IMR-90 (cell line): ENCODE measurements around the gene WWC2. TPM values are rescaled to one million over a fixed set of nuclear protein-coding genes. Genes with fewer than 3 reads are reported as not detected.

Source experiments
- ATAC-seq: fragments of 200-7000 bp; cut with Tn5 transposase; 2 replicates; pipeline ENCODE4 v1.9.1; 2020; ENCODE audit warnings: low read depth, mild to moderate bottlenecking, moderate library complexity
- BruUV-seq: library from RNA; stranded (reverse); fragments of 400-500 nt; replicated peaks from 2 replicates; lab custom pipeline; 2021; lab: Mats Ljungman, UMichigan
- CTCF ChIA-PET: fragments of 300-600 bp; formaldehyde crosslinking; extraction: SDS; loops from one replicate; lab custom pipeline; 2021; ENCODE audit warnings: antibody characterized with exemption; lab: Yijun Ruan, JAX
- POLR2A ChIA-PET: fragments of 300-600 bp; sonication (Branson Sonifier 250); formaldehyde crosslinking; loops from one replicate; lab custom pipeline; 2022; ENCODE audit warnings: antibody characterized with exemption; ENCODE audit not compliant: unreplicated experiment; lab: Charles Lee
- DNase-seq: peaks from one replicate; pipeline ENCODE4 v3.0.0; 2013
- H2AFZ ChIP-seq: replicated peaks from 2 replicates; pipeline ENCODE3; 2013; ENCODE audit warnings: low read length, mild to moderate bottlenecking; ENCODE audit not compliant: poor library complexity
- H2AK5ac ChIP-seq: 2 replicates; pipeline ENCODE4 v1.6.1; 2013; ENCODE audit warnings: low read depth, low read length, inconsistent platforms
- H2AK9ac ChIP-seq: replicated peaks from 2 replicates; pipeline ENCODE3; 2013; ENCODE audit warnings: mild to moderate bottlenecking, low read depth, low read length, moderate library complexity; ENCODE audit not compliant: poor library complexity
- H2BK120ac ChIP-seq: 2 replicates; pipeline ENCODE4 v1.6.1; 2013; ENCODE audit warnings: low read depth, low read length, inconsistent platforms
- H2BK15ac ChIP-seq: 3 replicates; pipeline ENCODE4 v1.6.1; 2013; ENCODE audit warnings: low read depth, low read length, inconsistent platforms
- H2BK20ac ChIP-seq: 2 replicates; pipeline ENCODE4 v1.6.1; 2013; ENCODE audit warnings: low read depth, mild to moderate bottlenecking, inconsistent platforms, low read length, moderate library complexity
- H2BK5ac ChIP-seq: 2 replicates; pipeline ENCODE4 v1.6.1; 2013; ENCODE audit warnings: mild to moderate bottlenecking, low read depth, low read length, inconsistent platforms; ENCODE audit not compliant: poor library complexity, severe bottlenecking
- H3K14ac ChIP-seq: replicated peaks from 2 replicates; pipeline ENCODE4 v1.6.1; 2013; ENCODE audit warnings: low read depth, low read length, inconsistent platforms
- H3K18ac ChIP-seq: 2 replicates; pipeline ENCODE4 v1.6.1; 2013; ENCODE audit warnings: low read depth, low read length, control low read depth
- H3K23ac ChIP-seq: 2 replicates; pipeline ENCODE4 v1.6.1; 2013; ENCODE audit warnings: low read depth, low read length, inconsistent platforms
- H3K27ac ChIP-seq: 2 replicates; pipeline ENCODE4 v1.5.1; 2013; ENCODE audit warnings: mild to moderate bottlenecking, control low read depth, low read length; ENCODE audit not compliant: insufficient read depth
- H3K27me3 ChIP-seq: 2 replicates; pipeline ENCODE4 v1.6.1; 2013; ENCODE audit warnings: low read length; ENCODE audit not compliant: control insufficient read depth, insufficient read depth
- H3K36me3 ChIP-seq: 2 replicates; pipeline ENCODE4 v1.6.1; 2013; ENCODE audit warnings: low read length, mixed read lengths; ENCODE audit not compliant: control insufficient read depth, insufficient read depth
- H3K4ac ChIP-seq: 2 replicates; pipeline ENCODE4 v1.6.1; 2013; ENCODE audit warnings: low read depth, low read length, inconsistent platforms
- H3K4me1 ChIP-seq: 2 replicates; pipeline ENCODE4 v1.6.1; 2013; ENCODE audit warnings: low read length, mixed read lengths; ENCODE audit not compliant: control insufficient read depth, insufficient read depth
- H3K4me2 ChIP-seq: 2 replicates; pipeline ENCODE4 v1.6.1; 2013; ENCODE audit warnings: low read depth, mild to moderate bottlenecking, control low read depth, low read length, moderate library complexity
- H3K4me3 ChIP-seq: 2 replicates; pipeline ENCODE4 v1.5.1; 2013; ENCODE audit warnings: low read depth, mild to moderate bottlenecking, control low read depth, low read length, moderate library complexity; ENCODE audit not compliant: insufficient read depth
- H3K56ac ChIP-seq: 2 replicates; pipeline ENCODE4 v1.6.1; 2013; ENCODE audit warnings: low read length, inconsistent platforms; ENCODE audit not compliant: insufficient read depth; ENCODE audit errors: extremely low read depth
- H3K79me1 ChIP-seq, 2 experiments: 2 replicates each; pipeline ENCODE4 v1.6.1; 2013; ENCODE audit warnings: low read length in 2 of 2, inconsistent platforms in 1 of 2, low read depth in 1 of 2
- H3K9ac ChIP-seq: 2 replicates; pipeline ENCODE4 v1.6.1; 2013; ENCODE audit warnings: low read depth, low read length, control low read depth
- H3K9me1 ChIP-seq: 2 replicates; pipeline ENCODE4 v1.6.1; 2013; ENCODE audit warnings: low read length, inconsistent platforms; ENCODE audit not compliant: insufficient read depth
- H3K9me3 ChIP-seq: 2 replicates; pipeline ENCODE4 v1.6.1; 2013; ENCODE audit warnings: low read length; ENCODE audit not compliant: control insufficient read depth, insufficient read depth
- H4K20me1 ChIP-seq: 2 replicates; pipeline ENCODE4 v1.6.1; 2013; ENCODE audit warnings: low read length, inconsistent platforms; ENCODE audit not compliant: insufficient read depth
- H4K5ac ChIP-seq: 2 replicates; pipeline ENCODE4 v1.6.1; 2013; ENCODE audit warnings: mild to moderate bottlenecking, low read depth, low read length, control low read depth
- H4K8ac ChIP-seq, 2 experiments: 2 replicates each; pipeline ENCODE4 v1.6.1; 2013; ENCODE audit warnings: low read depth in 2 of 2, low read length in 2 of 2, control low read depth in 1 of 2, inconsistent platforms in 1 of 2
- H4K91ac ChIP-seq: 2 replicates; pipeline ENCODE4 v1.6.1; 2013; ENCODE audit warnings: low read depth, low read length, inconsistent platforms; ENCODE audit not compliant: insufficient read depth
- BHLHE40 ChIP-seq: fragments of 150-350 bp; IDR thresholded peaks from 2 replicates; pipeline ENCODE4 v1.6.1; 2016; ENCODE audit warnings: mild to moderate bottlenecking, low read depth, low read length
- CEBPB ChIP-seq: IDR thresholded peaks from 2 replicates; pipeline ENCODE4 v1.6.1; 2012; ENCODE audit warnings: low read depth, low read length, improper control_type of control experiment
- CHD1 ChIP-seq: IDR thresholded peaks from 2 replicates; pipeline ENCODE4 v1.6.1; 2012; ENCODE audit warnings: low read depth, low read length, improper control_type of control experiment
- FOS ChIP-seq: fragments of 150-350 bp; IDR thresholded peaks from 2 replicates; pipeline ENCODE4 v1.6.1; 2016; ENCODE audit warnings: low read depth, low read length
- MAZ ChIP-seq: IDR thresholded peaks from 2 replicates; pipeline ENCODE4 v1.6.1; 2012; ENCODE audit warnings: low read depth, mild to moderate bottlenecking, low read length, improper control_type of control experiment, moderate library complexity, borderline replicate concordance
- MXI1 ChIP-seq: IDR thresholded peaks from 2 replicates; pipeline ENCODE4 v1.6.1; 2012; ENCODE audit warnings: low read depth, mild to moderate bottlenecking, low read length, moderate library complexity, borderline replicate concordance
- NFE2L2 ChIP-seq: fragments of 150-350 bp; IDR thresholded peaks from 2 replicates; pipeline ENCODE4 v1.6.1; 2016; ENCODE audit warnings: low read depth, mild to moderate bottlenecking, low read length
- POLR2A ChIP-seq: IDR thresholded peaks from 2 replicates; pipeline ENCODE4 v1.6.1; 2012; ENCODE audit warnings: mild to moderate bottlenecking, low read depth, low read length
- RAD21 ChIP-seq: IDR thresholded peaks from 2 replicates; pipeline ENCODE4 v1.6.1; 2012; ENCODE audit warnings: low read length, improper control_type of control experiment
- RCOR1 ChIP-seq: IDR thresholded peaks from 2 replicates; pipeline ENCODE4 v1.6.1; 2012; ENCODE audit warnings: mild to moderate bottlenecking, low read length, improper control_type of control experiment; ENCODE audit not compliant: insufficient replicate concordance
- SMC3 ChIP-seq: fragments of 150-350 bp; IDR thresholded peaks from 2 replicates; pipeline ENCODE4 v1.6.1; 2016; ENCODE audit warnings: low read depth, mild to moderate bottlenecking, antibody characterized with exemption, low read length, moderate library complexity
- WGBS, 2 experiments: methylation state at CpG; one replicate each; pipeline versions ENCODE4 v1.1.5 to v1.1.7; 2013; ENCODE audit warnings: missing lambda C conversion rate in 2 of 2; ENCODE audit not compliant: insufficient read length in 1 of 2; ENCODE audit errors: extremely low coverage in 2 of 2; 5-methylcytosine and 5-hydroxymethylcytosine counted together
- dilution Hi-C: fragments of 300-500 bp; cut with HindIII; formaldehyde crosslinking; loops from one replicate; pipeline ENCODE4 v1.14.3; 2018; ENCODE audit warnings: low sequenced_read_pairs; ENCODE audit not compliant: unreplicated experiment
- in situ Hi-C: fragments of 300-500 bp; cut with MboI; formaldehyde crosslinking; loops from 3 replicates; pipeline ENCODE4 v1.14.3; 2019; ENCODE audit warnings: low sequenced_read_pairs, inconsistent platforms, mixed read lengths
- intact Hi-C: fragments of 100-400 bp; cut with micrococcal nuclease; formaldehyde crosslinking; loops from 2 replicates; pipeline ENCODE4 v1.10.0; 2022
- polyA plus RNA-seq, 3 experiments: library from polyadenylated mRNA; depleted of rRNA; stranded (reverse); fragments of >200 nt; gene quantifications; 2 replicates each; pipeline ENCODE4 v1.2.3, GENCODE V29; 2012; ENCODE audit warnings: low replicate concordance in 1 of 3
- total RNA-seq: library from RNA; depleted of rRNA; stranded (reverse); fragments of >200 nt; gene quantifications from 2 replicates; pipeline ENCODE4 v1.2.3, GENCODE V29; 2012
- TF ChIP-seq, protein P1 (sequence below): conservative IDR thresholded peaks from 2 replicates; pipeline ENCODE4 v1.5.1; 2012; ENCODE audit warnings: mild to moderate bottlenecking, low read depth, low read length, improper control_type of control experiment

Gene WWC2
- total and polyA plus RNA-seq, 2 of the 4 experiments (the other 2 are of a cell fraction): 26.6 to 27.4 TPM

DNA sequence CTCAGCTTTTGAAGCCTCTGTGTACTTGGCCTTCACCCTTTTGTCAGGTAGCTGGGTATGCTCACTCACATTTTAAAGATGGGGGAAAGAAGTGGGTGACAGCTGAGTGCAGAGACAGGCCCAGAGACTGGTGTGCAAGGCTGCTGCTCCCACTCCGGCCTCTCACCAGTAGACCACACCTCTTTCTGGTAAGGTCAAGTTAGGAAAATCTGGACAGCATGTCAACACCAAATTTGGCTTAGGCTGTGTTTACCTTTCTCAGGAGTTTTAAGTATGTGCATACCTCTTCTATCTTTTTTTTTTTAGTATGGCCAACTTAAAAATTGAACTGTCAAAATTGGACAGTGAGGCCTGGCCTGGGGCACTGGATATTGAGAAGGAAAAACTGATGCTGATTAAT, 154.4 kb downstream of the WWC2 start:
- no peak overlapping the region for H4K5ac ChIP-seq
- no peak overlapping the region for H2BK20ac ChIP-seq
- no peak overlapping the region for H3K4ac ChIP-seq
- ChIA-PET POLR2A (no interaction called here), CTCF (interaction anchor here (1.4 to 1.9 kb wide), 2 partner anchors 9 to 180 kb away, joined by 4 to 6 read pairs; no protein-coding TSS in a partner anchor)
- no peak overlapping the region for H2AFZ ChIP-seq
- no peak overlapping the region for H3K4me3 ChIP-seq
- H3K79me1 ChIP-seq: peaks cover 3 to 12% of the 10 kb centered on the region in 2 experiments
- no peak overlapping the region for H4K91ac ChIP-seq
- in situ Hi-C loops: loop anchor here (25.0 kb wide), 1 partner anchor 791 kb away; no protein-coding TSS in a partner anchor
- BruUV-seq: no TSS peak
- 0 out of 2 replicates have a peak, but pooled peaks cover 3% of the 10 kb centered on the region for H3K4me1 ChIP-seq
- H4K20me1 ChIP-seq: no peaks in the 10 kb centered on the region
- H3K27me3 ChIP-seq: no peaks in the 10 kb centered on the region
- dilution Hi-C loops: loop anchor here (25.0 kb wide), 1 partner anchor 341 kb away; the partner anchor contains the start of gene DCTD
- no peak overlapping the region for H3K4me2 ChIP-seq
- intact Hi-C loops: no loop called here
- no peak overlapping the region for H2BK120ac ChIP-seq
- no peak overlapping the region for H2AK9ac ChIP-seq
- H2BK5ac ChIP-seq: no peak overlapping the region
- no CpG with 5 or more reads among the region's 1 CpG for WGBS, 2 experiments
- no peak overlapping the region for H3K9ac ChIP-seq
- DNase-seq (no peak), ATAC-seq (no peak)
- no peak overlapping the region for H3K27ac ChIP-seq
- H2AK5ac ChIP-seq: no peak overlapping the region
- H3K36me3 ChIP-seq: peaks cover 32% of the 10 kb centered on the region
- peaks cover 7% of the 10 kb centered on the region; the same call in 1 of the 2 replicates for H3K9me1 ChIP-seq
- H3K14ac ChIP-seq: no peak overlapping the region
- no peaks in the 10 kb centered on the region for H3K9me3 ChIP-seq
- H3K56ac ChIP-seq: no peak overlapping the region
- no peak overlapping the region for H3K18ac ChIP-seq
- TF ChIP-seq RCOR1: no peak
- TF ChIP-seq BHLHE40: no peak
- no peak for TF ChIP-seq CEBPB
- TF ChIP-seq, protein P1, sequence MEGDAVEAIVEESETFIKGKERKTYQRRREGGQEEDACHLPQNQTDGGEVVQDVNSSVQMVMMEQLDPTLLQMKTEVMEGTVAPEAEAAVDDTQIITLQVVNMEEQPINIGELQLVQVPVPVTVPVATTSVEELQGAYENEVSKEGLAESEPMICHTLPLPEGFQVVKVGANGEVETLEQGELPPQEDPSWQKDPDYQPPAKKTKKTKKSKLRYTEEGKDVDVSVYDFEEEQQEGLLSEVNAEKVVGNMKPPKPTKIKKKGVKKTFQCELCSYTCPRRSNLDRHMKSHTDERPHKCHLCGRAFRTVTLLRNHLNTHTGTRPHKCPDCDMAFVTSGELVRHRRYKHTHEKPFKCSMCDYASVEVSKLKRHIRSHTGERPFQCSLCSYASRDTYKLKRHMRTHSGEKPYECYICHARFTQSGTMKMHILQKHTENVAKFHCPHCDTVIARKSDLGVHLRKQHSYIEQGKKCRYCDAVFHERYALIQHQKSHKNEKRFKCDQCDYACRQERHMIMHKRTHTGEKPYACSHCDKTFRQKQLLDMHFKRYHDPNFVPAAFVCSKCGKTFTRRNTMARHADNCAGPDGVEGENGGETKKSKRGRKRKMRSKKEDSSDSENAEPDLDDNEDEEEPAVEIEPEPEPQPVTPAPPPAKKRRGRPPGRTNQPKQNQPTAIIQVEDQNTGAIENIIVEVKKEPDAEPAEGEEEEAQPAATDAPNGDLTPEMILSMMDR: no peak
- no peak for TF ChIP-seq MAZ
- no peak for TF ChIP-seq MXI1
- TF ChIP-seq SMC3: no peak
- TF ChIP-seq FOS: no peak
- no peak for TF ChIP-seq RAD21
- no peak for TF ChIP-seq POLR2A
- TF ChIP-seq CHD1: no peak
- TF ChIP-seq NFE2L2: no peak
- H3K23ac ChIP-seq: no peak overlapping the region
- no peak overlapping the region for H4K8ac ChIP-seq
- no peak overlapping the region for H2BK15ac ChIP-seq
